A673 (cell line): Measurements from ENCODE around the gene KRT6C. TPM values are rescaled to one million over a fixed set of nuclear protein-coding genes. Genes with fewer than 3 reads are reported as not detected.

Experiments
- BruUV-seq: library from RNA; stranded (reverse); fragments of 400-500 nt; replicated peaks from 2 replicates; lab custom pipeline; 2021; lab: Mats Ljungman, UMichigan
- CTCF ChIA-PET: fragments of 300-600 bp; sonication (Branson Sonifier 250); formaldehyde crosslinking; loops from one replicate; lab custom pipeline; 2022; ENCODE audit warnings: antibody characterized with exemption; lab: Charles Lee
- POLR2A ChIA-PET: fragments of 300-600 bp; sonication (Branson Sonifier 250); formaldehyde crosslinking; loops from one replicate; lab custom pipeline; 2022; ENCODE audit warnings: antibody characterized with exemption; ENCODE audit not compliant: low non-redundant PET; lab: Charles Lee
- DNase-seq: peaks from one replicate; pipeline ENCODE4 v3.0.0-alpha.2; 2015; ENCODE audit warnings: low spot score
- H3K27ac ChIP-seq: fragments of 200-600 bp; sonication (generic); 2 replicates; pipeline ENCODE4 v1.5.1; 2016; ENCODE audit warnings: mixed run types, low read depth, mild to moderate bottlenecking, mixed read lengths, antibody characterized with exemption, low read length; ENCODE audit not compliant: poor library complexity, severe bottlenecking
- H3K27me3 ChIP-seq: fragments of 200-600 bp; sonication (generic); replicated peaks from 2 replicates; pipeline ENCODE4 v1.6.1; 2017; ENCODE audit warnings: mixed run types, low read depth, mild to moderate bottlenecking, mixed read lengths, antibody characterized with exemption, low read length; ENCODE audit not compliant: insufficient read depth, poor library complexity
- H3K36me3 ChIP-seq: fragments of 200-600 bp; sonication (generic); 2 replicates; pipeline ENCODE4 v1.6.1; 2016; ENCODE audit warnings: mixed run types, mild to moderate bottlenecking, mixed read lengths, antibody characterized with exemption, low read length; ENCODE audit not compliant: insufficient read depth, poor library complexity, severe bottlenecking
- H3K4me1 ChIP-seq: fragments of 200-600 bp; sonication (generic); 2 replicates; pipeline ENCODE4 v1.6.1; 2017; ENCODE audit warnings: mixed run types, mild to moderate bottlenecking, mixed read lengths, antibody characterized with exemption, low read length; ENCODE audit not compliant: insufficient read depth, poor library complexity, severe bottlenecking
- H3K4me3 ChIP-seq: fragments of 200-600 bp; sonication (generic); 2 replicates; pipeline ENCODE4 v1.5.1; 2016; ENCODE audit warnings: low read depth, mixed run types, mild to moderate bottlenecking, mixed read lengths, low read length; ENCODE audit not compliant: poor library complexity, severe bottlenecking
- H3K9me3 ChIP-seq: fragments of 200-600 bp; sonication (generic); 2 replicates; pipeline ENCODE4 v1.6.1; 2016; ENCODE audit warnings: mixed run types, low read depth, mild to moderate bottlenecking, mixed read lengths, antibody characterized with exemption, low read length; ENCODE audit not compliant: poor library complexity, severe bottlenecking
- CTCF ChIP-seq: fragments of 300-800, 200-600 bp; sonication (generic); conservative IDR thresholded peaks from 2 replicates; pipeline ENCODE4 v1.5.1; 2017; ENCODE audit warnings: low read depth, mild to moderate bottlenecking, antibody characterized with exemption, low read length, moderate library complexity, mixed read lengths
- EZH2 ChIP-seq: fragments of 200-600 bp; sonication (generic); IDR thresholded peaks from 2 replicates; pipeline ENCODE4 v1.6.1; 2017; ENCODE audit warnings: borderline replicate concordance, low read depth, mild to moderate bottlenecking, mixed read lengths, antibody characterized with exemption, low read length; ENCODE audit not compliant: poor library complexity, severe bottlenecking
- intact Hi-C: fragments of 100-400 bp; cut with micrococcal nuclease; formaldehyde crosslinking; loops from one replicate; pipeline ENCODE4 v1.10.0; 2022; ENCODE audit not compliant: unreplicated experiment
- total RNA-seq: library from RNA; stranded (reverse); gene quantifications from 2 replicates; pipeline ENCODE4 v1.2.3, GENCODE V29; 2021

Gene KRT6C
- total RNA-seq, 1 experiment from 2014 or later = not detected

- no peak for DNase-seq
- Histone ChIP-seq H3K27ac (no peak overlapping the region), H3K4me3 (no peak overlapping the region), H3K27me3 (no peaks in the 10 kb centered on the region), H3K9me3 (peaks cover 8% of the 10 kb centered on the region), H3K4me1 (no peaks in the 10 kb centered on the region), H3K36me3 (no peaks in the 10 kb centered on the region)
- TF ChIP-seq EZH2 (no peak), CTCF (no peak)
- no TSS peak for BruUV-seq
- ChIA-PET CTCF (no interaction called here), POLR2A (no interaction called here)
- intact Hi-C loops = no loop called here
Measured at GRCh38 chr12:52513736-52514135, 40.1 kb upstream of the KRT6C start.

DNA sequence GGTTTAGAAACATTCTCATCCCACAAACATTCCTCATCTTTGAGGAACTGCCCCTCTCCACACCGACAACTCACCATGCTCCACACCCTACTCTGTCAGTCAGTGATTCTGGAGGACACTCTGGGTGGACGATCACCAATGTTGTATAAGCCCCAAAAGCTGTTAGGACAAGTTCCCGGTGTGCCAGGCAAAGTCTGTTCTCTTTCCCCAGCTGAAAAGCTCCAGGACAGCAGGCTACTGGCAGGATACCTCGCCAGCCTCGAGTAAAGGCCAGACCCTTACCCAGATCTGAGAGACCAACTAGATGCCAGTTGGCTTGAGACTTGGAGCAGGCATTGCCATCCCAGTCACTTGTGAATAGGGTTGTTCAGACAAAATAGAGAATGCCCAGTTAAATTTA is 34.6 kb upstream of the KRT6C start:
- no TSS peak for BruUV-seq
- Histone ChIP-seq H3K27me3 (peaks cover 7% of the 10 kb centered on the region), H3K27ac (no peak overlapping the region), H3K36me3 (no peaks in the 10 kb centered on the region), H3K4me3 (no peak overlapping the region), H3K9me3 (peaks cover 8% of the 10 kb centered on the region), H3K4me1 (no peaks in the 10 kb centered on the region)
- no peak for DNase-seq
- ChIA-PET POLR2A (no interaction called here), CTCF (interaction anchor here (0.5 kb wide), 1 partner anchor 353 kb away, joined by 3 read pairs; no protein-coding TSS in a partner anchor)
- TF ChIP-seq EZH2 (no peak), CTCF (no peak)
- intact Hi-C loops = no loop called here

- no TSS peak for BruUV-seq
- Histone ChIP-seq H3K27ac (no peak overlapping the region), H3K9me3 (peaks cover 8% of the 10 kb centered on the region), H3K4me3 (no peak overlapping the region), H3K27me3 (peaks cover 7% of the 10 kb centered on the region), H3K36me3 (no peaks in the 10 kb centered on the region), H3K4me1 (no peaks in the 10 kb centered on the region)
- intact Hi-C loops = no loop called here
- peak; percentile 67 for TF ChIP-seq CTCF
- TF ChIP-seq EZH2 = no peak
- POLR2A ChIA-PET = no interaction called here
- peak; percentile 62 for DNase-seq
- CTCF ChIA-PET = interaction anchor here (0.6 kb wide), 1 partner anchor 26 kb away, joined by 3 read pairs; no protein-coding TSS in a partner anchor
Measured at GRCh38 chr12:52506858-52507715, 33.5 kb upstream of the KRT6C start.
